T47D (cell line): ENCODE measurements around the gene STRADA.
"Not testable (repeated sequence)": the region's sequence is repeated elsewhere in the genome, so short reads cannot be mapped to it uniquely, and the experiment has no call there.

Experiments used
- DNase-seq, 2 experiments: peaks; one replicate each; pipeline versions ENCODE4 v3.0.0 to v3.0.0-alpha.2; 2011 to 2012; ENCODE audit warnings: low read depth in 1 of 2, low spot score in 1 of 2
- JUND ChIP-seq: IDR thresholded peaks from 2 replicates; pipeline ENCODE4 v1.6.1; 2012; ENCODE audit warnings: low read depth
- in situ Hi-C: cut with HindIII; loops from 2 replicates; pipeline ENCODE4 v1.10.0; 2016; ENCODE audit warnings: low sequenced_read_pairs, low pct_unique_long_range_greater_than_20kb

Gene STRADA

DNA sequence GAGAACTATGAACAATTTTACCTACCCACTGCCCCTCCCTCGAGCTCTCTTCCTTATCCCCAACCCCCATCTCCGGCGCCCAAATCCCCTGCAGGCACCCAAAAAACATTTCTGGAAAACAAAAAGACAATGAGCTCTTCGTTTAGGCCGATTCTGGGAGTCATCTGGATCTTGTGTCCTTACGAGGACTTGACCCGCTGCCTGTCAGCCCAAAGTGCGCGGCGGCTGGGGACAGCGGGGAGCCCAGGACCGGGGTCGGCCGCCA is 524 bp downstream of the STRADA start:
- peak in 1 of 2 experiments; percentile 23 for DNase-seq
- in situ Hi-C loops = no loop called here
- TF ChIP-seq JUND = no peak

GRCh38 chr17:63740464-63741142 is 996 bp downstream of the STRADA start:
- TF ChIP-seq JUND = no peak
- in situ Hi-C loops = no loop called here
- peak; percentile 21 to 53 for DNase-seq

GRCh38 chr17:63735691-63736090 is 5.9 kb downstream of the STRADA start:
- in situ Hi-C loops = no loop called here
- TF ChIP-seq JUND = no peak
- no peak for DNase-seq

GRCh38 chr17:63722403-63722802 is 19.2 kb downstream of the STRADA start:
- no peak for DNase-seq
- in situ Hi-C loops = no loop called here
- TF ChIP-seq JUND = no peak

GRCh38 chr17:63720194-63720593 is 21.4 kb downstream of the STRADA start:
- in situ Hi-C loops, DNase-seq: not testable (repeated sequence)

- in situ Hi-C loops = no loop called here
- no peak for TF ChIP-seq JUND
- DNase-seq = no peak
These were observed 22.6 kb downstream of the STRADA start for GRCh38 chr17:63718988-63719387.

GRCh38 chr17:63716426-63716825 is 25.2 kb downstream of the STRADA start:
- in situ Hi-C loops = no loop called here
- no peak for DNase-seq
- no peak for TF ChIP-seq JUND

DNA sequence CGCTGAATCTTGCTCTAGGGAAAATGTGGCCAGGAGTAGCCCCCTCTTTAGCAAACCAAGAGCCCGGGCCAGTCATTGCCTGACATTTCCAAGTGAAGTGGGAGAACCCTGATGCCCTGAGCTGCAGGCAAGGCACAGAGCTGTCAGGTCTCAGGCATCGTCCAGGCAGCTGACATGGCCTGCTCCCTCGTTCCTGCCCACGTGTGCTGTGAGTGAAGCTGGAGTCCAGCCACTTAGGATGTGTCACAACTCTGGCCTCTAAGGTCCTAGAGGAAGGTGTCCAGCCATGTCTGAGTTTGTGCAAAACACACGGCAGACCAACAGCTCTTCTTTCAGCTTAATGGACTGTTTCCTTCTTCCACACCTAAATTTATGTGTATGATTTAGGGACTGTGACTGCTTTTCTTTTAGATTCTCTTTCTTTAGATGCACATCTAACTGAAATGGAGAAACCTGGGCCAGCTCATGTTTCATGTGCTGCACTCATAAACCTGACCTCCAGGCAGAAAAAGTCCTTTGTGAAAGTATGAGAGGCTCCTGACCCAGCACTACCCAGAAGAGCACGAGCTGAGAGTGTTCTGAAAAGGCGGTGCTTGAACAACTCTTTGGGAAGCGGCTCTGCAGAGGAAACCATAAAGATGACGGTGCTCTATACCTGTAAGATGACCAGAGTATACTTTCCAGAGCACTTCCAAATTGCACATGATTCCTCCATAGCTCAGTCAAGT is 26.9 kb downstream of the STRADA start:
- no peak for TF ChIP-seq JUND
- no peak for DNase-seq
- in situ Hi-C loops = no loop called here

- no peak for TF ChIP-seq JUND
- no peak for DNase-seq
- in situ Hi-C loops = no loop called here
These were observed 32.5 kb downstream of the STRADA start for GRCh38 chr17:63709110-63709509.

- no peak for DNase-seq
- TF ChIP-seq JUND = no peak
- in situ Hi-C loops = no loop called here
These were observed 34.4 kb downstream of the STRADA start for GRCh38 chr17:63707151-63707550.

- no peak for TF ChIP-seq JUND
- in situ Hi-C loops = no loop called here
- no peak for DNase-seq
These were observed 35.1 kb downstream of the STRADA start for GRCh38 chr17:63706336-63707082.

- in situ Hi-C loops = no loop called here
- TF ChIP-seq JUND = no peak
- DNase-seq = no peak
These were observed 35.9 kb downstream of the STRADA start for GRCh38 chr17:63705657-63706056.

- TF ChIP-seq JUND = no peak
- in situ Hi-C loops = no loop called here
- DNase-seq = no peak
These were observed 36.8 kb downstream of the STRADA start for GRCh38 chr17:63704836-63705235.
